GM21825 (cell line): ENCODE data around the gene PPTC7.
"Not testable (repeated sequence)": the region's sequence is repeated elsewhere in the genome, so short reads cannot be mapped to it uniquely, and the experiment has no call there.

Experiments used
- ATAC-seq: cut with Tn5 transposase; IDR thresholded peaks from one replicate; pipeline ENCODE4 v1.9.1; 2021; ENCODE audit warnings: mild to moderate bottlenecking, moderate library complexity; ENCODE audit not compliant: unreplicated experiment

The PPTC7 gene, protein sequence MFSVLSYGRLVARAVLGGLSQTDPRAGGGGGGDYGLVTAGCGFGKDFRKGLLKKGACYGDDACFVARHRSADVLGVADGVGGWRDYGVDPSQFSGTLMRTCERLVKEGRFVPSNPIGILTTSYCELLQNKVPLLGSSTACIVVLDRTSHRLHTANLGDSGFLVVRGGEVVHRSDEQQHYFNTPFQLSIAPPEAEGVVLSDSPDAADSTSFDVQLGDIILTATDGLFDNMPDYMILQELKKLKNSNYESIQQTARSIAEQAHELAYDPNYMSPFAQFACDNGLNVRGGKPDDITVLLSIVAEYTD

DNA sequence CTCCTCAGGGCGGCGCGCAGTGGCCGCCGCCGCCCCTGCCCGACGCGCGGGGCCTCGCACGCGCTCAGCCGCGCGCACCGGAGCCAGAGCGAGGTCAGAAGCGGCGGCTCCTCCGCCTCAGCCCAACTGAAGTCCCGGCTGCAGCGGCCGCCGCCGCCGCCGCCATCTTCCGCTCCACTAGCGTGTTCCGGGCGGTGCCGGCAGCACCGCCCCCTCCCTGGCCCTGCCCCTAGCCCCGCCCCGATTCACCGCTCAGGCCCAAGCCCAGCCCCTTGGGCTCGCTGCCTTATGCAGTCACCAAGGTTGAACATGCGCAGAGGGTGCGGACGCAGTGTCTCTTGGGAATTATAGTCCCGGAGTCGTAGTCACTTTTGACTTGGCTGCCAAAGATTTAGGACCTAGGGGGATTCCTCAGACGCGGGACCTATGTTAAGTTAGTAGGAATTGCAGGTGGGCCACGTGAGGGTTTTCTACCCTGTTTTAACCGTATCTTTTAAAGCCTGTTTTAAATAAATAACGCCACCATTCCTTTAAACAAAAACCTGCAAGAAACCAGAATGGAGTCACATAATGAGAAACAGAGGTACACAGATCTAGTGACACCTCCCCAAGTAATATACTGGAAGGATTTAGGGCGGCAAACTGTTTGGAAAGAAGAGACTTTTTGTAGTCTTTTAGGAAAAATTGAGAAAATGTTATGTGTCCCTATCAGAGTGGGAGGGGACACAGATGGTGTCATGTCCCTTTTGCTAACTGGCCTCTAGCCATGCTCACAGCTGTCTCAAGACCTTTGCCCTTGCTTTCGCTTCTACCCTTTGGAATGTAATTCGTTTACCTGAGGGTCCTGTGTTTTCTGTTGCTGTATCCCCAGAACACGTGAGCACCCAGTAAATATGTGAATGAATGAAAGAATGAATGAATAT lies at the start of gene PPTC7:
PPTC7 (minus strand) TSS at position 182 of the 923 bp plus-strand sequence. CDS start 287 bp downstream, outside the sequence.
- peak; percentile 85 for ATAC-seq

DNA sequence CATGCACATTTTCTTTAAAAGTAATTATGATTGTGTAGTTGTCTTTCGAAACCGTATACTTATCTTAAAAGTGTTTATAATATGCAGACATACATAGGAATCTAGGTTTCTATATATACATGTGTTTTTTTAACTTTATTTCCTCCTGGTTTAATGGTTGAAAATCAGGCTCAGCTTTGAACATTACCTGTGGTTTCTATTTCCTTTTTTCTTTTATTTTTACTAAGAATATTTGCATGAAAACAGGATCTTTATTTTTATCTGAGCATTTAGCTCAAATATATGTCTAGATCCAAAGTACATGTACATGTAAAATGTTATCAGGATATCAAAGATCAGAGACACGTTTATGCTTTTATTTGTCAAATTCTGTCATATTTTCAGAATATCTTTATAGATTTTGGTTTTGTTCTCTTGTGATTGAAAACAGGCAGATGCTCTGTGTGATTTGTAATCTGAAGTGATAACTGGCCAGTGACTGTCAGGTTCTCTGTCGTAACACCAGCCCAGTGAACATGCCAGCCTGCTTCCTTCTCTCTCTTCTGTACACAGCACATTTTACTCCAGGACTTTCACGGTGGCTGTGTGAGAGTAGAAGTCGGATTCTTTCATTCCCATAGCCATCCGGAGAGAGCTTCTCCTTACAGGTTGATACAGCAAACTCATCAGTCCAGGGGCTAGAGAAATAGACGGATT lies 44.5 kb upstream of the PPTC7 start:
- ATAC-seq: no peak

DNA sequence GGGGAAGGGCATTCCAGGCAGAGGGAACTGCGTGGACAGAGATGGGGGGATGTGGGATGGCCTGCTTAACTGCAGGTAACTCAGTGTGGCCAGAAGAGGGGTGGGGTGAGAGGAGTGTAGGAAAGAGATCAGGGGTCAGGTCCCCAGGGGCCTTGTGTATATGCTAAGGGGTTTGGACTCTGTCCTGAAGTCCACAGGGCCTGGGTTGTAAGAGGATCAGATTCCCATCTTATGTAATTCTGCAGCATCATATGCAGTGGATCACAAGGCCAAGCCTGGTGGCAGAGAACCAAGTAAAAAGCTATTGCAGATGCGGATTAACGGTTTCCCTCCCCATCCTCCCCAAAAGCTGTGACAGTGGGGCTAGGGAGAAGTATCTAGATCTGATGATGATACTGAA lies 39.5 kb upstream of the PPTC7 start:
- no peak for ATAC-seq

DNA sequence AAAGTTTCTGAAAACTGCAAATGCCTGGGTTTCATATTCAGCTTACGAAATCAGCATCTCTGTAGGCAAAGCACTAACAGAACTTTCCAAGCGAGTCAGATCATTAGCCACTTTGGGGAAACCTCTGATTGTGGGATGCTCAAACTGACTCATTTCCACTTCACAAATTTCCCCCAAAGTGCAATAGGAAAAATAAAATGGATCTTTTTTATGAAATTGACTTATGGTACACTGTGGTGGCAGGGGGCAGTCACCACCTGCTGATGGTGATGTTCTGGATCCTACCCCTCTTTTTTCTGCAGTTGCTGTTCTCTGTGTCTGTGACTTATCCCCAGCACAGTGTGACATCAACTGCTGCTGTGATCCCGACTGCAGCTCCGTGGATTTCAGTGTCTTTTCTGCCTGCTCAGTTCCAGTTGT lies 36.4 kb upstream of the PPTC7 start:
- ATAC-seq: peak; percentile 44

DNA sequence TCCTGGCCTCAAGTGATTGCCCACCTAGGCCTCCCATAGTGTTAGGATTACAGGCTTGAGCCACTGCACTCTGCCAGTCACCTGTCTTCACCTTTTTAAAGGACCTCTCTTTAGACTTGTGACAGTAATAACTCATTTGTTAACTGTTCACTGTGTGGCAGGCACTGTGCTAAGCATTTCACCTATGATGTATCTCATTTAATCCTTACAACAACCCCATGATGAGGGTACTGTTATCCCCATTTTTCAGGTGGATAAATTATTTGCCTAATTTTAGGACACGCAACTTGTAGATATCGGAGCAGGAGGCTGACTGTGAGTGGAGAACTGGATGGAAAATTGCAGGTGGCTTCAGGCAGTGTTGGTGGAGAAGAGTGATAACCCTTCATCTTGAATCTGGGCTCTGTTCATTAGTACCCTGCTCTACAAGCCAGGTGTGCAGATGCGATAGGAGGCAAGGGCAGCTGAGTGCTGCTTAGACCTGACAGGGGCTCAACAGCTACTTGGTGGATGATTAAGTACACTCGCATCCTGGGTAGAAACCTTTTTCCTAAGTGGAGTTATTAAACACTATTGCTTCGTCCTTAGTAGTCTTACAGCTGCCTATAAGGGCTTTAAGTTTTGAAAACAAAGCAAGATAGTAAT lies 33.5 kb upstream of the PPTC7 start:
- no peak for ATAC-seq

DNA sequence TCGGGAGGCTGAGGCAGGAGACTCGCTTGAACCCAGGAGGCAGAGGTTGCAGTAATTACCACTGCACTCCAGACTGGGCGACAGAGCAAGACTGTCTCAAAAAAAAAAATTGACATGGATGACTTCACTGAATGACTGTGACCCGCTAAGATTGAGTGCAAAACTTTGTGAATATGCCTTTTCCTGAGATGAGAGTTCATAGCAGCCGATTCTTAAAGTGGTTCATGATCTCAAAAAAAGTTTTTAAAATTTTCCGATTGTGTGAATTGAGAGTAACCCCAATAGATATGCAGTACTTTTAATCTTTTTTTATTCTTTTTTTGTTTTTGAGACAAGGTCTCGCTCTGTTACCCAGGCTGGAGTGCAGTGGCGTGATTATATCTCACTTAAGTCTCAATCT lies 32.1 kb upstream of the PPTC7 start:
- no peak for ATAC-seq

DNA sequence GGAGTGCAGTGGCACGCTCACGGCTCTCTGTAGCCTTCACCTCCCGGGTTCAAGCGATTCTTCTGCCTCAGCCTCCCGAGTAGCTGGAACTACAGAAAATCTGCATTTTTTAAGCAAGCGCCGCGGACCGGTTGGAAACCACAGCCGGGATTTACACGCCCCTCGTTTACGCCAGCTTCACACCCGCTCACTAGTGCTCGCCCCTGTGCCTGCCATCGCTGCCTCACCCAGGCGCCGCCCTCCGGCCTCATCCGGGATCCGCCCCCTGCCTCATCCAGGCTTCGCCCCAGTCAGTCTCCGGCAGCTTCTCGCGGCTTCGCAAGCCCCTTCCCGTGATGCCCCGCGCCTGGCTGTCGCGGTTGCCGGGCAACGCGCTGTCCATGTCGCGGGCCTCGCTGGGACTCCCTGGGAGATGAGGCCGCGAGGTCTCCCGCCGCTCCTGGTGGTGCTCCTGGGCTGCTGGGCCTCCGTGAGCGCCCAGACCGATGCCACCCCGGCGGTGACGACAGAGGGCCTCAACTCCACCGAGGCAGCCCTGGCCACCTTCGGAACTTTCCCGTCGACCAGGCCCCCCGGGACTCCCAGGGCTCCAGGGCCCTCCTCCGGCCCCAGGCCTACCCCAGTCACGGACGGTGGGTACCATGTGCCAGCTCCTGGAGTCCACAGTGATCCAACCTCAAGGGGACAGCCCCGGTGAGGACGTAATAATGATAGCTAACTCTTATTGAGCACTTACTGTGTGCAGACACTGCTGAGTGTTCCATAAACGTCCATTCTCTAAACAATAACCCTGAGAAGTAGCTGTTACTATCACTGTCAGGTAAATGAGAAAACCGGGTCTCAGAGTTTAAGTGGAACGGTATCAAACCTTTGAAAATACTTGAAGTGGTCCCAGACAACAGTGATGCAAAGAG lies 30.9 kb upstream of the PPTC7 start, which contains the start of gene TCTN1:
TCTN1 (plus strand) TSS at position 359 of the 914 bp plus-strand sequence; CDS start at position 413, 54 bp downstream.
- peak; percentile 91 for ATAC-seq

DNA sequence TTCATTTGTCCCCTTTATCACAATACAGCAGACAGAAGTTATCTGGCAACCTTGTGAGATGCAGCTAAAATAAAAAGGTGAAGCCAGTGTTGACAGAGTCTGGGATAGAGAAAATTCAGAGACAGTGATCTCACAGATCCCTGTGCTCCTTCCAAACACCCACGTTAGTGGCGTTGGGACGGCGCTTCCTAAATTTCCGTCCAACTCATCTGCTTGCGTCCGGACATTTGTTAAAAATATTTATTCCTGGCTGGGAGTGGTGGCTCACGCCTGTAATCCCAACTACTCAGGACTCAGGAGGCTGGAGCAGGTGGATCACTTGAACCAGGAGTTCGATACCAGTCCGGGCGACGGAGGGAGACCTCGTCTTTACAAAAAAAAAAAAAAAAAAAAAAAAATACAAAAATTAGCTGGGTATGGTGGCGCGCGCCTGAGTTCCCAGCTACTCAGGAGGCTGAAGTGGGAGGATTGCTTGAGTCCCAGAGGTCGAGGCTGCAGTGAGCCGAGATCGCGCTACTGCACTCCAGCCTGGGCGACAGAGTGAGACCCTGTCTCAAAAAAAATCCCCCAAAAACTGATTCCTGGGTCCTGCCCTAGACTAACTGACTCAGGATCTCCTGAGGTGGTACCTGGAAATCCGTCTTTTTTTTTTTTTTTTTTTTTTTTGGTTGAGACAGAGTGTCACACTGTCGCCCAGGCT lies 30.1 kb upstream of the PPTC7 start:
- ATAC-seq: peak; percentile 3

DNA sequence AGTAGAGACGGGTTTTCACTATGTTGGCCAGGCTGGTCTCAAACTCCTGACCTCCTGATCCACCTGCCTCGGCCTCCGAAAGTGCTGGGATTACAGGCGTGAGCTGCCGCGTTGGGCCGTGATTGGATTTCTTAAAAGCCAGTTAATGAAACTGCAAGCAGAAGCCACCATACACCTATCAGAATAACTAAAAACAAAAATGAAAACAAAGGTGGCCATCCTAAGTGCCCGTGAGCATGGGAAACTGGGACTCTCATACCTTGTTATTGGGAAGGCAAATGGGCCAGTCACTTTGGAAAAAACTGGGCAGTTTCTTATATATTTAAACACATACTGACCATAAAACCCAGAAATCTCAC lies 23.1 kb upstream of the PPTC7 start:
- no peak for ATAC-seq

DNA sequence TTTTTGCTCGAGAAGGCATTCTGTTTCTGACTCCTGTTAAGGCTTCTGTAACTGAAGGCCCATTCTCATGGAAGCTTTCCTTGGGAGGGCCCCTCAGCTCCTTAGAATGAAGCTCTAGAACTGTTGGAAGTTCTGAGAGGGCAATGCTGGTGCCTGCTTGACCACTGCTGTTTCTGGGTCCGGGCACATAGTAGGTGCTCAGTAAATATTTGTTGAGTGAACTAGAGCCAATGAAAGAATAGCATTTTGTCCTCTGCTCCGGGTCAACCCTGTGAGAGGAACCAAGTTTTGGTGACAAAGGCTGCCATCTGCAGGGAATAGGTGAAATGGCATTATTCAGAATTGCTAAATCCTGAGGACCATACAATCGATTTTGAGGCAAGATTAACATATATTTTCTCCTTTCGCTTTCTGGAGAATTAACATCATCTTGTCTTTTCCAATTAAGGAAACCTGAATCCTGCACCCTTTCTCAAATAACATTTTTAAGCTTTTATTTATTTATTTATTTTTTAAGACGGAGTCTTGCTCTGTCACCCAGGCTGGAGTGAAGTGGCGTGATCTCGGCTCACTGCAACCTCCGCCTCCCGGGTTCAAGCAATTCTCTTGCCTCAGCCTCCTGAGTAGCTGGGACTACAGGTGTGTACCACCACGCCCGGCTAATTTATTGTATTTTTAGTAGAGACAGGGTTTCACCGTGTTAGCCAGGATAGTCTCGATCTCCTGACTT lies 19.1 kb upstream of the PPTC7 start:
- ATAC-seq: peak; percentile 46

DNA sequence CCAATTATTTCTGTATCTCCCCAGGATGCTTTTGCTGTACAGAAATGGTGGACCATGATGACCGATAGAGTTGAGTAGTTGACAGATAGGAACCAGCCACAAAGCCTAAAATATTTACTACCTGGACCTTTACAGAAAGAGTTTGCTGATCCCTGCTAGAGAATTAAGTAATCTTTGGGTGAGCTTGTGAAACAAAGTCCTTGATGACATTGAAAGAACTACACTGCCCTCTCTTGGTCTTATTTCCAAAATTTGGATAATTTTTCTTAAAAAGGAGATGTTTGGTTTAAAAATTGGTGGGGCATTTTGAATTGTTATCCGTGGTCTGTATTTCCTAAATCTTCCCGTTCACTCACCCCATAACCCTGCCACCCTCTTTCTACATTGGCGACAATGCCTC lies 17.1 kb upstream of the PPTC7 start:
- no peak for ATAC-seq

DNA sequence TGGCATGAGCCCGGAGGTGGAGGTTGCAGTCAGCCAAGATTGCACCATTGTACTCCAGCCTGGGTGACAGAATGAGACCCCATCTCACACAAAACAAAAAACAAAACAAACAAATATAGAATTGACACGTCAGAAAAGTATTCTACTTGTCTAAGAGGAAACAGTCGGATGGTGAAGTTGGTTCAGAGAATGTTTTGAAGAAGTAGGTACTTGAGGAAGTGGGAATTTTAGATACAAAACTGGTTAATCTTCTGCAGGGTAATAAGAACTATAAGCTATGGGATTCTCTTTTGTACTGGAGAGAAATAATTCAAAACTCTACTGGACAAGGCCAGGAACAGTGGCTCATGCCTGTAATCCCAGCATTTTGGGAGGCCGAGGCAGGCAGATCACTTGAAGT lies 16.2 kb upstream of the PPTC7 start:
- no peak for ATAC-seq

DNA sequence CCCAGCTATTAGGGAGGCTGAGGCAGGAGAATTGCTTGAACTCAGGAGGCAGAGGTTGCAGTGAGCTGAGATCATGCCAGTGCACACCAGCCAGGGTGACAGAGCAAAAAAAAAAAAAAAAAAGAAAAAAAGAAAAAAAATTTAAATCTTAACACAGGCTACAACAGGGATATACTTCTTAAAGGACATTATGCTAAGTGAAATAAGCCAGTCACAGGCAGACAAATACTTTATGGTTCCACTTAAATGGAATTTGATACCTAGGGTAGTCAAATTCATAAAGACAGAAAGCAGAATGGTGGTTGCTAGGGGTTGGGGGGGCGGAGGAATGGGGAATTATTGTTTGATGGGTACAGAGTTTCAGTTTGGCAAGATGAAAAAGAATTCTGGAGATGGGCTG lies 14.8 kb upstream of the PPTC7 start:
- no peak for ATAC-seq

DNA sequence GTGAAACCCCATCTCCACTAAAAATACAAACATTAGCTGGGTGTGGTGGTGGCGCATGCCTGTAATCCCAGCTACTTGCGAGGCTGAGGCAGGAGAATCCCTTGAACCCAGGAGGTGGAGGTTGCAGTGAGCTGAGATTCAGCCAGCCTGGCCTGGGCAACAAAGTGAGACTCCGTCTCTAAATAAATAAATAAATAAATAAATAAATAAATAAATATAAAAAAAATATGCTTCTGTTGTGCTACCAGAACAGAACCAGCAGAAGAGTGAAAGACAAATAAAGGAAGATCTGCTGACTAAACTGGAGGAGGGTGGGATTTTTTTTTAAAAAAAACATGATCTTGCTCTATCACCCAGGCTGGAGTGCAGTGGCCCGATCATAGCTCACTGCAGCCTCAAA lies 9.8 kb upstream of the PPTC7 start:
- ATAC-seq: not testable (repeated sequence)

DNA sequence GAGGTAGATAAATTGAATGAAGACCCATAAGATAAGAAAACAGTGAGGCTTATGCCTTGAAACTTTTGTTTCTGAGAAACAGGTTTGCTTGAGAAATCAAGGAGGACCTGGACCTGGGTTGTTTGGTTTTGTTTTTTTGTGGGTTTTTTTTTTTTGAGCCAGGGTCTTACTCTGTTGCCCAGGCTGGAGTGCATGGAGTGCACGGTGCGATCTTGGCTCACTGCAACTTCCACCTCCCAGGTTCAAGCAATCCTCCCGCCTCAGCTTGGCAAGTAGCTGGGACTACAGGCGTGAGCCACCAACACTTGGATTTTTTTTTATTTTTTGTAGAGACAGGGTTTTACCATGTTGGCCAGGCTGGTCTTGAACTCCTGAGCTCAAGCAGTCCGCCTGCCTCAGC lies 9.0 kb upstream of the PPTC7 start:
- ATAC-seq: no peak

DNA sequence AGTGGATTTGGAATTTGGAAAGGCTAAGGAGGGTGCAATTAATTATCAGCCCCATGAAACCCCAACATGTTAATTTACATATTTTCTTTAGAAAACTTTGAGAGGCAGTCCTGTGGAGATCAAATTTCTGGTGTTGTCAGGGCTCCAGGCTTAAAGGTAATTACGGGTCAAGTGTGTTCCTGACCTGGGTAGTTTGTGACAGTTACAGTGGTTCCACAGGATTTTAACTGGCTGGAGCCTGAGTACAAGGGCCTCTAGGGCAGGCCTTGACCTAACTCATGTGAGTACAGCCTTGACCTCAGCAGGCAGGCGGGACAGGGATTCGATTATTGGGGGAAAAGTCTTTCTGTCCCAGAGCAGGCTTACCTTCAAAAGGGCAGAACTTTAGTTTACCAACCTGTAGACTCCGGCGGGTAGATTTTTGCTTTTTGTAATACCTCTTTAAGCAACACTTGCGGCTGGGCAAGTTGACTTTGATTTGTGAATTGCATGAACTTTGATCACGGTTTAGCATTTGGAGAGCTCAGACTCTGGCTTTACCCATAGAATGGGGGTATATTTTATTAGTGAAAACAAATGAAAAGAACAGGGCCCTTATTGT lies 8.4 kb upstream of the PPTC7 start:
- ATAC-seq: no peak

DNA sequence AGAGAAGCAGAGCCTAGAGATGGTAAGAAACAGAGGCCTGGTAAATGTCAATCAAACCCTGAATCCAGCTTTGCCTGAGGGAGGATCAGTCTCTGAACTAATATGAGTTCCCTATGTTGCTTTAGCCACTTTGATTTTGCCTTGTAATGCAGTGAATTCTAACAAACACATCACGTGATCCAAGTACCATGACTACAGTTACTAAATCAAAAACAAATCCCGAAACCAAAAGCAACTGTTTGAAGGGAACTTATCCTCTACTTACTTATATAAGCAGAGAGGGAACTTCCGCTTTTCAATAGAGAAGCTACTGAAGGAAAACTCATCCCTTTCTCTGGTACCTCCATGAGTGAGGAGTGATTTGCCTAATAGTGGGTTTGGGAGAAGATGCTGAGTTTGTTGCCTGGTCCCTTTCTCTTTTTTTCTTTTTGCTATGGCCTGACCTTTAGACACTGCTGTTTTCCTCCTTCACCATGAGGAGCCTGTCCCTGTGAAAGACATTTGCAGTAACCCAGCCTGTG lies 7.7 kb upstream of the PPTC7 start:
- peak; percentile 83 for ATAC-seq

DNA sequence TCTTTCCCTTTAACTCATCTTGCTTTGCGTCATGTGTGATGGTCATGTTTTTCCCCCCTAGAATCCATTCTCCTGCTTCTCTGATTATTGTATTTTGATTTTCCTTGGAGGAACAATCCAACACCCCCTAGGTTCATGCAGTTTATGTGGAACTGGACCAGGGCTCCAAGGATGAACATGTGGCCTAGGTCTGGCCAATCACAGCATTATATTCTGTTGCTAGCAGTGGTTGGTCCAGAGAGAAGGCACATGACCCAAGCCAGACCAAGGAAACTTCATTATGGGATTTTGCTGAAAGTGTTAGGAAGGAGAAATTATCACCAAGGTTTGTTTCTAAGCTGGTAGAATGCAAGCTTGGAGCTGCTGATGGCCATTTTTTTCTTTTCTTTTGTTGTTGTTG lies 6.9 kb upstream of the PPTC7 start:
- no peak for ATAC-seq
